ENCODE data around the gene C5. TPM values are rescaled to one million over a fixed set of nuclear protein-coding genes. Genes with fewer than 3 reads are reported as not detected.
"Not testable (repeated sequence)": the region's sequence is repeated elsewhere in the genome, so short reads cannot be mapped to it uniquely, and the experiment has no call there.

C5 gene
- total RNA-seq (1 to 10 TPM; 3.8 to 7.2 (median 4.6) TPM), polyA plus RNA-seq (1 to 10 TPM; 3.0 to 5.4 TPM)
- long read RNA-seq, donor 1, partial matches to known transcripts = 2 of 6 reads
- long read RNA-seq, donor 1, other reads (novel, unspliced or antisense) = 4 of 6 reads
- long read RNA-seq, donor 2, partial matches to known transcripts = 26 of 26 reads
- long read RNA-seq, donor 2, other reads (novel, unspliced or antisense) = 0 of 26 reads
- long read RNA-seq, donor 3, partial matches to known transcripts = 2 of 5 reads
- long read RNA-seq, donor 3, other reads (novel, unspliced or antisense) = 3 of 5 reads

GRCh38 chr9:121050128-121050988, at the start of gene C5:
TSS of gene C5 (minus strand) at chr9:121050275. CDS start at chr9:121050246, 29 bp downstream.
- H3K4me1 ChIP-seq (ENCODE audit: insufficient read depth) = no peaks in the 10 kb centered on the region
- H3K27me3 ChIP-seq = no peaks in the 10 kb centered on the region
- no peaks in the 10 kb centered on the region for H3K9me3 ChIP-seq
- no peak within 1 kb of the TSS for H3K27ac ChIP-seq
- H3K36me3 ChIP-seq = no peaks in the 10 kb centered on the region
- intact Hi-C loops (cut with DNase I) = loop anchor here in 1 of 4 donors (10.0 kb wide), 1 partner anchor 296 kb away; no protein-coding TSS in a partner anchor
- no peak for DNase-seq
- TF ChIP-seq POLR2A (IDR thresholded peaks at IDR 0.05) (no peak), CTCF (IDR thresholded peaks at IDR 0.05) (no peak), EP300 (IDR thresholded peaks at IDR 0.05) (no peak)
- 77 to 86% (median 80%) methylated on average over 6 of the region's 6 CpGs for WGBS, 3 donors
- no peak within 1 kb of the TSS for H3K4me3 ChIP-seq

- TF ChIP-seq CTCF (IDR thresholded peaks at IDR 0.05) = no peak
- no peak for TF ChIP-seq POLR2A (IDR thresholded peaks at IDR 0.05)
- TF ChIP-seq EP300 (IDR thresholded peaks at IDR 0.05) = no peak
- DNase-seq = no peak
- Histone ChIP-seq H3K4me3 (no peak overlapping the region), H3K9me3 (no peaks in the 10 kb centered on the region), H3K27ac (no peak overlapping the region), H3K4me1 (ENCODE audit: insufficient read depth) (no peaks in the 10 kb centered on the region), H3K27me3 (no peaks in the 10 kb centered on the region), H3K36me3 (no peaks in the 10 kb centered on the region)
- intact Hi-C loops (cut with DNase I) = no loop called here
- 85 to 93% (median 89%) methylated on average over 5 of the region's 5 CpGs for WGBS, 3 donors
These were observed 48.6 kb upstream of the C5 start for GRCh38 chr9:121098567-121099198.

GRCh38 chr9:121095057-121095456, 45.0 kb upstream of the C5 start:
- Histone ChIP-seq H3K27me3 (no peaks in the 10 kb centered on the region), H3K4me1 (ENCODE audit: insufficient read depth) (no peaks in the 10 kb centered on the region), H3K27ac (no peak overlapping the region), H3K9me3 (no peaks in the 10 kb centered on the region), H3K4me3 (no peak overlapping the region), H3K36me3 (no peaks in the 10 kb centered on the region)
- TF ChIP-seq POLR2A (IDR thresholded peaks at IDR 0.05) (no peak), CTCF (IDR thresholded peaks at IDR 0.05) (no peak), EP300 (IDR thresholded peaks at IDR 0.05) (no peak)
- no peak for DNase-seq
- intact Hi-C loops (cut with DNase I) = no loop called here

DNA sequence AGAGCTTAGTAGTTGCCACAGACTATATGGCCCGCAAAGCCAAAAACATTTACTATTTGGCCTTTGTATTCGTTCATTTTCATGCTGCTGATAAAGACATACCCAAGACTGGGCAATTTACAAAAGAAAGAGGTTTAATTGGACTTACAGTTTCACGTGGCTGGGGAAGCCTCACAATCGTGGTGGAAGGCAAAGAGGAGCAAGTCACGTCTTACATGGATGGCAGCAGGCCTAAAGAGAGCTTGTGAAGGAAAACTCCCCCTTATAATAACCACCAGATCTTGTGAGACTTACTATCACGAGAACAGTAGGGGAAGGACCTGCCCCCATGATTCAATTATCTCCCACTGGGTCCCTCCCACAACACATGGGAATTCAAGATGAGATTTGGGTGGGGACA, 40.7 kb upstream of the C5 start:
- H3K27me3 ChIP-seq; H3K36me3 ChIP-seq; H3K27ac ChIP-seq; intact Hi-C loops (cut with DNase I); H3K9me3 ChIP-seq; DNase-seq; H3K4me1 ChIP-seq (ENCODE audit: insufficient read depth); H3K4me3 ChIP-seq: not testable (repeated sequence)
- WGBS, 3 donors = 87 to 89% (median 89%) methylated on average over 6 of the region's 6 CpGs
